Ovary (tissue), 9 donors: ENCODE data around the gene ZFHX2. TPM values are rescaled to one million over a fixed set of nuclear protein-coding genes. Genes with fewer than 3 reads are reported as not detected.

Experiments used
- DNase-seq, 5 donors: peaks; one replicate each; pipeline ENCODE4 v3.0.0-alpha.2; 2019 to 2020
- H3K27ac ChIP-seq, 2 donors: fragments of 200-600 bp; one replicate each; pipeline versions ENCODE4 v1.5.1 to v1.8.0; 2019 to 2022
- H3K27me3 ChIP-seq: fragments of 200-600 bp; one replicate; pipeline ENCODE4 v1.8.0; 2022
- H3K36me3 ChIP-seq: fragments of 200-600 bp; sonication (generic); one replicate; pipeline ENCODE4 v1.5.1; 2019
- H3K4me1 ChIP-seq: one replicate; pipeline ENCODE4 v1.8.1; 2013; ENCODE audit warnings: mild to moderate bottlenecking, moderate library complexity; ENCODE audit not compliant: insufficient read depth
- H3K4me3 ChIP-seq: fragments of 200-600 bp; sonication (generic); one replicate; pipeline ENCODE4 v1.5.1; 2017
- H3K9me3 ChIP-seq, 2 donors: fragments of 200-600 bp in 1 of 2; sonication (generic) in 1 of 2; one replicate each; pipeline versions ENCODE4 v1.5.1 to v1.8.1; 2013 to 2019; ENCODE audit warnings: mild to moderate bottlenecking in 1 of 2, moderate library complexity in 1 of 2
- CTCF ChIP-seq, 3 donors: fragments of 450-650 bp in 2 of 3; fragments of 200-600 bp in 1 of 3; IDR thresholded peaks; one replicate each; pipeline versions ENCODE4 v1.5.1 to v1.8.0; 2016 to 2022; ENCODE audit warnings: antibody characterized with exemption in 3 of 3, mild to moderate bottlenecking in 1 of 3
- EP300 ChIP-seq: sonication (generic); formaldehyde crosslinking; IDR thresholded peaks from one replicate; pipeline ENCODE4 v1.6.1; 2017; ENCODE audit warnings: antibody characterized with exemption
- POLR2A ChIP-seq: fragments of 450-650 bp; IDR thresholded peaks from one replicate; pipeline ENCODE4 v1.6.1; 2017; ENCODE audit warnings: antibody characterized with exemption, mild to moderate bottlenecking, moderate library complexity
- WGBS, 3 donors: extraction: QIAGEN DNeasy Blood & Tissue Kit in 1 of 3; methylation state at CpG; one replicate each; pipeline versions ENCODE4 v1.1.5 to v1.1.7; 2013 to 2017; 5-methylcytosine and 5-hydroxymethylcytosine counted together
- intact Hi-C, 4 donors: fragments of 100-400 bp; cut with DNase I; formaldehyde crosslinking; loops; one replicate each; pipeline versions ENCODE4 v1.11.0 to v1.15.1; 2022 to 2023
- polyA plus RNA-seq, 2 donors: library from polyadenylated mRNA; stranded (reverse); fragments of 200-250 nt in 1 of 2; fragments of 350-450 nt in 1 of 2; fragmentation: Illumina TruSeq in 1 of 2; extraction: RNeasy Lipid Tissue Mini Kit (QIAGEN cat#74804) in 1 of 2; gene quantifications; one replicate each; pipeline ENCODE4 v1.2.3, GENCODE V29; 2013 to 2014
- total RNA-seq, 7 donors: library from RNA; depleted of rRNA in 2 of 7; stranded (reverse); fragments of >200 nt in 2 of 7; fragmentation: NEBNext Ultra II Directional in 3 of 7; extraction: Animal tissue kit (Norgen Biotek cat#: 25700) in 3 of 7; gene quantifications; one replicate each; pipeline versions ENCODE4 v1.1.0 to v1.2.4, GENCODE V29; 2016 to 2023
- donor health status: DM: no; HTN: no; CAD: no; lungs with moderate emphysema.
- donor health status: DM: no; HTN: no; CAD: no.
- donor health status: Bipolar disorder and iron deficiency.
- donor health status: DM: yes; HTN: yes; CAD: no.
- donor health status: DM: no; HTN: no; CAD: no.
- donor health status: DM: yes; HTN: yes; CAD: no.

ZFHX2 gene
- total and polyA plus RNA-seq, 9 donors = 0.34 to 2.3 (median 1.1) TPM

GRCh38 chr14:23492618-23493272 is 58.8 kb downstream of the ZFHX2 start:
- Histone ChIP-seq H3K4me3 (no peak overlapping the region), H3K9me3 (no peaks in the 10 kb centered on the region), H3K27me3 (no peaks in the 10 kb centered on the region), H3K4me1 (peaks cover 17% of the 10 kb centered on the region), H3K27ac (peak overlapping the region in 1 of 2 donors; percentile 6), H3K36me3 (no peaks in the 10 kb centered on the region)
- intact Hi-C loops = no loop called here
- DNase-seq = no peak
- no peak for TF ChIP-seq CTCF (IDR thresholded peaks at IDR 0.05)
- no peak for TF ChIP-seq POLR2A
- no peak for TF ChIP-seq EP300

- no peak overlapping the region for H3K27ac ChIP-seq
- no peaks in the 10 kb centered on the region for H3K4me1 ChIP-seq
- no peaks in the 10 kb centered on the region for H3K27me3 ChIP-seq
- DNase-seq = no peak
- no peak overlapping the region for H3K4me3 ChIP-seq
- WGBS, 3 donors = 86 to 90% (median 88%) methylated on average over 7 of the region's 7 CpGs
- intact Hi-C loops = loop anchor here in 1 of 4 donors (10.0 kb wide), 2 partner anchors 48 to 458 kb away; no protein-coding TSS in a partner anchor
- no peaks in the 10 kb centered on the region for H3K9me3 ChIP-seq
- H3K36me3 ChIP-seq = no peaks in the 10 kb centered on the region
- TF ChIP-seq POLR2A = no peak
- no peak for TF ChIP-seq CTCF (IDR thresholded peaks at IDR 0.05)
- TF ChIP-seq EP300 = no peak
Measured at GRCh38 chr14:23487216-23487615, 64.3 kb downstream of the ZFHX2 start.

- Histone ChIP-seq H3K27me3 (no peaks in the 10 kb centered on the region), H3K36me3 (no peaks in the 10 kb centered on the region), H3K4me3 (no peak overlapping the region), H3K27ac (no peak overlapping the region), H3K9me3 (no peaks in the 10 kb centered on the region), H3K4me1 (no peaks in the 10 kb centered on the region)
- DNase-seq = no peak
- 76 to 84% (median 81%) methylated on average over 2 of the region's 2 CpGs for WGBS, 3 donors
- no peak for TF ChIP-seq EP300
- TF ChIP-seq CTCF (IDR thresholded peaks at IDR 0.05) = no peak
- no peak for TF ChIP-seq POLR2A
- intact Hi-C loops = loop anchor here in 1 of 4 donors (10.0 kb wide), 2 partner anchors 49 to 459 kb away; no protein-coding TSS in a partner anchor
Measured at GRCh38 chr14:23486036-23486435, 65.5 kb downstream of the ZFHX2 start.

GRCh38 chr14:23485326-23485725 is 66.2 kb downstream of the ZFHX2 start:
- 83 to 92% (median 90%) methylated on average over 4 of the region's 4 CpGs for WGBS, 3 donors
- DNase-seq = no peak
- no peaks in the 10 kb centered on the region for H3K9me3 ChIP-seq
- no peaks in the 10 kb centered on the region for H3K27me3 ChIP-seq
- H3K4me1 ChIP-seq = no peaks in the 10 kb centered on the region
- intact Hi-C loops = loop anchor here in 1 of 4 donors (10.0 kb wide), 2 partner anchors 49 to 459 kb away; no protein-coding TSS in a partner anchor
- TF ChIP-seq CTCF (IDR thresholded peaks at IDR 0.05) (no peak), POLR2A (no peak), EP300 (no peak)
- no peak overlapping the region for H3K4me3 ChIP-seq
- H3K27ac ChIP-seq = no peak overlapping the region
- H3K36me3 ChIP-seq = no peaks in the 10 kb centered on the region
